Ectodermal cell (in vitro differentiated cells): Measurements from ENCODE around the gene ATG16L2. TPM values are rescaled to one million over a fixed set of nuclear protein-coding genes. Genes with fewer than 3 reads are reported as not detected.
A peak's percentile ranks its signal among the peaks of the same experiment; 100 is the strongest.

Experiments used
- H3K27ac ChIP-seq: 2 replicates; pipeline ENCODE4 v1.7.0; 2013; ENCODE audit warnings: mild to moderate bottlenecking, low read depth, low read length; ENCODE audit not compliant: insufficient read depth, poor library complexity, severe bottlenecking
- H3K27me3 ChIP-seq: 2 replicates; pipeline ENCODE4 v1.7.0; 2013; ENCODE audit warnings: mild to moderate bottlenecking, low read length; ENCODE audit not compliant: insufficient read depth, control insufficient read depth, poor library complexity, severe bottlenecking
- H3K36me3 ChIP-seq: one replicate; pipeline ENCODE4 v1.7.0; 2013; ENCODE audit warnings: low read length; ENCODE audit not compliant: control insufficient read depth, insufficient read depth
- H3K4me1 ChIP-seq: one replicate; pipeline ENCODE4 v1.7.0; 2013; ENCODE audit warnings: low read length; ENCODE audit not compliant: control insufficient read depth, insufficient read depth
- H3K4me3 ChIP-seq: 2 replicates; pipeline ENCODE4 v1.7.0; 2013; ENCODE audit warnings: low read depth, low read length, control low read depth; ENCODE audit not compliant: insufficient read depth
- H3K9me3 ChIP-seq: 2 replicates; pipeline ENCODE4 v1.7.0; 2013; ENCODE audit warnings: mild to moderate bottlenecking, low read length, moderate library complexity; ENCODE audit not compliant: control insufficient read depth
- WGBS, 2 experiments: methylation state at CpG; one replicate each; pipeline ENCODE4 v1.1.7; 2013; ENCODE audit warnings: missing lambda C conversion rate in 2 of 2; 5-methylcytosine and 5-hydroxymethylcytosine counted together
- polyA plus RNA-seq, 4 experiments: library from polyadenylated mRNA; stranded (reverse); fragments of 50-300 nt; gene quantifications; one replicate each; pipeline ENCODE4 v1.2.3, GENCODE V29; 2013

The ATG16L2 gene, protein sequence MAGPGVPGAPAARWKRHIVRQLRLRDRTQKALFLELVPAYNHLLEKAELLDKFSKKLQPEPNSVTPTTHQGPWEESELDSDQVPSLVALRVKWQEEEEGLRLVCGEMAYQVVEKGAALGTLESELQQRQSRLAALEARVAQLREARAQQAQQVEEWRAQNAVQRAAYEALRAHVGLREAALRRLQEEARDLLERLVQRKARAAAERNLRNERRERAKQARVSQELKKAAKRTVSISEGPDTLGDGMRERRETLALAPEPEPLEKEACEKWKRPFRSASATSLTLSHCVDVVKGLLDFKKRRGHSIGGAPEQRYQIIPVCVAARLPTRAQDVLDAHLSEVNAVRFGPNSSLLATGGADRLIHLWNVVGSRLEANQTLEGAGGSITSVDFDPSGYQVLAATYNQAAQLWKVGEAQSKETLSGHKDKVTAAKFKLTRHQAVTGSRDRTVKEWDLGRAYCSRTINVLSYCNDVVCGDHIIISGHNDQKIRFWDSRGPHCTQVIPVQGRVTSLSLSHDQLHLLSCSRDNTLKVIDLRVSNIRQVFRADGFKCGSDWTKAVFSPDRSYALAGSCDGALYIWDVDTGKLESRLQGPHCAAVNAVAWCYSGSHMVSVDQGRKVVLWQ
- 31.7 TPM for polyA plus RNA-seq (2013, experiment 1 of 4)
- 34.1 TPM for polyA plus RNA-seq (2013, experiment 2 of 4)
- 29.8 TPM for polyA plus RNA-seq (2013, experiment 3 of 4)
- 34.4 TPM for polyA plus RNA-seq (2013, experiment 4 of 4)

DNA sequence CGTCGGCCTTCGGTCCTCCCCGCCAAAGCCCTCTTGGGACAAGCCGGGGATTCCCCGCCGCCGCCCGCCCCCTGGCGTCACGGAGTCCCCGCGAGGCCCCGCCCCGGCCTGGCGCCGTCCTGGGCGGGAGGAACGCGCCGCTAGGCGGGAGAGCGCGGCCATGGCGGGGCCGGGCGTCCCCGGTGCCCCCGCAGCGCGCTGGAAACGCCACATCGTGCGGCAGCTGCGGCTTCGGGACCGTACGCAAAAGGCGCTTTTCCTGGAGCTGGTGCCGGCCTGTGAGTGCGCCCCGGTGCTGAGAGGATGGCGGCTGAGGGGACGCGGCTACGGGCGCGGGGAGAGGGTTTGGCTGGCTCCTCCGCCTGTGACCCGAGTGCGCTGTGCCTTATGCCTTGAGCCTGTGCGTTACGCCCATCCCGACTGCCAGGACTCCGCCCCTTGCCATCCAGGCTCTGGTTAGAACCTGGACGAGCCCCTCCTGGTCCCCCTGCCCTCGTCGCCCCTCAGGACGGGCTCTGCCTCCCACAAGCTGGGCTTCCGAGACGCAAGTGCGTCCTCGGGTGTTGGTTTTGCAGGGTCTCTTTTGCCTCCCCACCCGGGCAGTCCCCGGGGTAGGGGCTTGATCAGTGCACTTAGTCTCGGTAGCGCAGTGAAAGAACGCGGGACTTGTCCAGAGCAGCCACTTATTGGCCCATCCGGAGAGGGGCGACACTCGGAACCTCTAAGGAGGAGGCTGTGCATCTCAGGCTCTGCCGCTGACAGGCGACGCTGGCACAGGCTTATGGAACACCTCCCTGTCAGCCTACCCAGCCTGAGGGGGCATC, at the start of gene ATG16L2:
Gene ATG16L2 (plus strand): TSS at position 126 of the 824 bp plus-strand sequence. CDS start 35 bp downstream, at position 161.
- H3K27me3 ChIP-seq: no peaks in the 10 kb centered on the region
- peak within 1 kb of the TSS; percentile 89 for H3K27ac ChIP-seq
- peak within 1 kb of the TSS; percentile 70 for H3K4me3 ChIP-seq
- H3K4me1 ChIP-seq: peaks cover 10% of the 10 kb centered on the region
- H3K9me3 ChIP-seq: no peaks in the 10 kb centered on the region
- WGBS, 2 experiments: 0% methylated on average over 75 of the region's 75 CpGs
- H3K36me3 ChIP-seq: peaks cover 9% of the 10 kb centered on the region

DNA sequence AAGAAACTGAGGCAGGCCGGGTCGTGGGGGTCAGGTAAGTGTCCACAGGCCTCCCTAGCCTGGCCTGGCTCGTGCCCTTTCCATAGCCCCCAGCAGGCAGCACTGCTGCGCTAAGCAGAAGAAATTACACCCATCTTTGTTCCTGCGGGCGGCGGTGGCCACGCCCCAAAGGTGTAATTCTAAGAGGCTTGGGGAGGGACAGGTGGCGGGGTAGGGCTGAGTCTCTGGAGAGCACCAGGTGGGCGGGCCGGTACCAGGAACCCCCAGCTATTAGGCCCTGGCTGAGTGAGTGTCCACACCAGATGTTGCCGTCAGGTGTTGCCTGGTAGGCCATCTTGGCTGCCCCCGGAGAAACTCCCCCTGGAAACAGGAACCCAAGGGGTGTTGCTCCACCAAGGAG, 49.7 kb upstream of the ATG16L2 start:
- Histone ChIP-seq H3K27me3 (no peaks in the 10 kb centered on the region), H3K27ac (no peak overlapping the region), H3K36me3 (no peaks in the 10 kb centered on the region), H3K4me3 (no peak overlapping the region), H3K9me3 (no peaks in the 10 kb centered on the region), H3K4me1 (peaks cover 17% of the 10 kb centered on the region)
- WGBS, 2 experiments: 68 to 77% methylated on average over 13 of the region's 13 CpGs

- Histone ChIP-seq H3K27me3 (no peaks in the 10 kb centered on the region), H3K36me3 (no peaks in the 10 kb centered on the region), H3K9me3 (no peaks in the 10 kb centered on the region), H3K4me1 (peaks cover 17% of the 10 kb centered on the region), H3K4me3 (no peak overlapping the region), H3K27ac (no peak overlapping the region)
- 83% methylated on average over 12 of the region's 12 CpGs for WGBS, 2 experiments
Observed at GRCh38 chr11:72766152-72766902, 47.9 kb upstream of the ATG16L2 start.

DNA sequence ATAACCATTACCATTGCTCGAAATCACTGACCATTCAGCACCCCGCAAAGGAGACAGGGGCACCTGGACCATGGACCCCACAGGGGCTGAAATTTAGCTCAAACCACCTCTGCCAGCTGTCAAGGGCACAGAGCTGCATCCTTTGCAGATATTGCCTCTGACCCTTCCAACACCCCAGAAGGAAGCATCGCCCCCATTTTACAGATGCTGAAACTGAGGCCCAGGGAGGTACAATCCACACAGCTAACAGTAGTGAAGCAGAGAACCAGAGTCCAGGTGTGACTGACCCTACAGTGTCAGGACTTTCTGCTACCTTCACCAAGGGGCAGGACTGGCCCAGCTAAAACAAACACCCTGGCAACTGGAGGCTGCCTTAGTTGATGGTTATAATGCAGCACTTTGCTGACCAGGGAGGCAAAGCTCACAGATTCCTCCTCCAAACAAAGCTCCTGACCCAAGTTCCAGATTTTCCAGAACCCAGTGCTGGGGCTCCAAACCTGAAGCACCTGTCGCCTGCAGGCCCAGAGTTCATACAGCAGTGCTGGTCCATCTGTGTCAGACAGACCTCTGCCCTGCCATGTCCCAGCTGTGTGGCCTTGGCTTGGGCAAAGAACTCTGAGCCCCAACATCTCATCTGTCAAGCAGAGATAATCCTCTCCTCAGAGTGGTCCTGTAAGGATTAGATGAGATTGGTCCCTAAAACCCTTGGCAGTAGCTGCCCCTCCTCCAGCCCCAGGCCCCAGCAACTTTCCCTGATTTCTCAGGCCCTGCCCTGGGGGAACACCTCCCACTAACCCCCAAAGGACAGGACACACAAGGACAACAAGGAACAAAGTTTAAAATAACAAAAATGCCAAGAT, 46.8 kb upstream of the ATG16L2 start:
- H3K27ac ChIP-seq: no peak overlapping the region
- no peaks in the 10 kb centered on the region for H3K36me3 ChIP-seq
- H3K9me3 ChIP-seq: no peaks in the 10 kb centered on the region
- peaks cover 17% of the 10 kb centered on the region for H3K4me1 ChIP-seq
- WGBS, 2 experiments: 88 to 93% methylated on average over 4 of the region's 4 CpGs
- H3K4me3 ChIP-seq: no peak overlapping the region
- H3K27me3 ChIP-seq: no peaks in the 10 kb centered on the region

DNA sequence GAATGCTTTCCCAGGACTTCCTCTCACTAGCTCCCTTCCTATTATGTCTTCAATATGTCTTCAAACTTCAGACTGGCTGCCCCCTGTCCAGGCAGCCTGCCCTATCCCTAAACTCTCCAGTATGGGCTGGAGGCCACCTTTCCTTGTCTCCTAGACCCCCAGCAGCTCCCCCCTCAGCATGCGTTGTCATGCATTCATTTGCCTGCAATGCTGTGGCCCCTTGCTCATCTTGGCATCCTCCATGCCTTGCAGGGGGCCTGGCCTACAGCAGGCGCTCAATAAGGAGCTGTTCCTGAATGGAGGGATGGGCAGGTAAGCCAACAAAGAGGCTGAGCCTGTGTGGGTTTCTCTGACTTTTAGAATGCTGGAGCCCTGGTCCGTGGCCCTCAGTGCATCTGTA, 45.6 kb upstream of the ATG16L2 start:
- Histone ChIP-seq H3K27ac (no peak overlapping the region), H3K36me3 (no peaks in the 10 kb centered on the region), H3K9me3 (no peaks in the 10 kb centered on the region), H3K27me3 (no peaks in the 10 kb centered on the region), H3K4me3 (no peak overlapping the region), H3K4me1 (peaks cover 17% of the 10 kb centered on the region)
- 49 to 59% methylated on average over 3 of the region's 3 CpGs for WGBS, 2 experiments

GRCh38 chr11:72769680-72770079, 44.5 kb upstream of the ATG16L2 start:
- H3K4me1 ChIP-seq: peaks cover 18% of the 10 kb centered on the region

GRCh38 chr11:72770799-72771198, 43.4 kb upstream of the ATG16L2 start:
- no peak overlapping the region for H3K4me3 ChIP-seq
- peaks cover 24% of the 10 kb centered on the region for H3K4me1 ChIP-seq
- H3K9me3 ChIP-seq: no peaks in the 10 kb centered on the region
- no peaks in the 10 kb centered on the region for H3K27me3 ChIP-seq
- WGBS, 2 experiments: 91 to 94% methylated on average over 3 of the region's 3 CpGs
- H3K36me3 ChIP-seq: no peaks in the 10 kb centered on the region
- no peak overlapping the region for H3K27ac ChIP-seq

More at GRCh38 chr11:72769680-72770079, 44.5 kb upstream of the ATG16L2 start:
- Histone ChIP-seq H3K27ac (no peak overlapping the region), H3K36me3 (no peaks in the 10 kb centered on the region), H3K27me3 (no peaks in the 10 kb centered on the region), H3K9me3 (no peaks in the 10 kb centered on the region), H3K4me3 (no peak overlapping the region)
- WGBS, 2 experiments: 85 to 90% methylated on average over 4 of the region's 4 CpGs

DNA sequence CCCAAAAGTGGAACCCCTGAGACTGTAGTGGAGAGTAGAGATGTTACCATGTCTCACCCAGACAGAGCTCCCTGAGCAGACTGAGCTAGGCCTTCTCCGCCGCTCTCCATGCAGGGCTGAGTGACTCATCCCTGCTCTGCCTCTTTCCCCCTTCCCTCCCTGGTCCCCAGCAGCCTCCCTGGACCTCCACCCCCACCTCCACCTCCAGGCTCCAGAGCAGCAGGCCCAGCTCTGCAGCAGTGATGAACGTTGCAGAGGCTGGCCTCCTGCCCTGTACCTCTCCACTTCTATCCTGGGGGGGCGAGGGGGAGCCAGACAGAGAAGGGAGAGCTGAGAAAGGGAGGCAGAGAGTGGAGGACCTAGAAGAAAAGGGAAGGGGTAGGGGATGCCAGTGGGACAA, 42.7 kb upstream of the ATG16L2 start:
- no peak overlapping the region for H3K4me3 ChIP-seq
- peaks cover 24% of the 10 kb centered on the region for H3K4me1 ChIP-seq
- no peak overlapping the region for H3K27ac ChIP-seq
- 61% methylated on average over 4 of the region's 4 CpGs for WGBS, 2 experiments
- no peaks in the 10 kb centered on the region for H3K27me3 ChIP-seq
- no peaks in the 10 kb centered on the region for H3K36me3 ChIP-seq
- no peaks in the 10 kb centered on the region for H3K9me3 ChIP-seq

- no peaks in the 10 kb centered on the region for H3K27me3 ChIP-seq
- 90% methylated on average over 12 of the region's 12 CpGs for WGBS, 2 experiments
- H3K4me1 ChIP-seq: peaks cover 24% of the 10 kb centered on the region
- no peak overlapping the region for H3K4me3 ChIP-seq
- no peak overlapping the region for H3K27ac ChIP-seq
- H3K9me3 ChIP-seq: no peaks in the 10 kb centered on the region
- no peaks in the 10 kb centered on the region for H3K36me3 ChIP-seq
Observed at GRCh38 chr11:72772059-72772458, 42.2 kb upstream of the ATG16L2 start.
